ENCODE data around the gene TMEM161A. TPM values are rescaled to one million over a fixed set of nuclear protein-coding genes. Genes with fewer than 3 reads are reported as not detected.
"Not testable (repeated sequence)": the region's sequence is repeated elsewhere in the genome, so short reads cannot be mapped to it uniquely, and the experiment has no call there.

TMEM161A gene
- total RNA-seq, 4 donors from 2014 or later = 23.4 to 31.8 (median 27.9) TPM

DNA sequence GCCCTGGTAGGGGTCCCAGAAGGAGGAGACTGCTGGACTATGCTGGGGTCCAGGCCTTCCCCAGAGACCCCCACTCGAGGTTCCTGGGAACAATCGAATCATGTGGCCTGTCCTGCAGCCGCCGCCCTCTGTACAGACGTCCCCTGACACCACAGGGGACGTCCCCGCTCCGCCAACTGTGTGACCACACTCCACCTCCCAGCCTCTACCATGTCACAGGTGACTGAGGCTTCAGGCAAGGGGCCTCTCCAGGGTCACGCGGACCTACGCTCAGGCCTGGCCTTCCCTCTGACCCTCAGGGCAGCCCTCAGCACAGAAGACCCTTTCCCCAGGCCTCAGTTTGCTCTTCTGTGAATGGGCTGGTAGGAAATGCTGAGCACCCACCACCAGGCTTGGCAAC is 13.1 kb upstream of the TMEM161A start:
- no peak overlapping the region for H3K27ac ChIP-seq
- no peak for TF ChIP-seq EP300 (IDR thresholded peaks at IDR 0.05)
- H3K4me1 ChIP-seq = no peaks in the 10 kb centered on the region
- H3K36me3 ChIP-seq = peaks cover 33% of the 10 kb centered on the region
- WGBS = 100% methylated on average over 3 of the region's 11 CpGs
- H3K27me3 ChIP-seq = no peaks in the 10 kb centered on the region
- H3K9me3 ChIP-seq = no peaks in the 10 kb centered on the region
- no peak overlapping the region for H3K4me3 ChIP-seq
- DNase-seq (ENCODE audit: low spot score in 2 of 2) = no peak

DNA sequence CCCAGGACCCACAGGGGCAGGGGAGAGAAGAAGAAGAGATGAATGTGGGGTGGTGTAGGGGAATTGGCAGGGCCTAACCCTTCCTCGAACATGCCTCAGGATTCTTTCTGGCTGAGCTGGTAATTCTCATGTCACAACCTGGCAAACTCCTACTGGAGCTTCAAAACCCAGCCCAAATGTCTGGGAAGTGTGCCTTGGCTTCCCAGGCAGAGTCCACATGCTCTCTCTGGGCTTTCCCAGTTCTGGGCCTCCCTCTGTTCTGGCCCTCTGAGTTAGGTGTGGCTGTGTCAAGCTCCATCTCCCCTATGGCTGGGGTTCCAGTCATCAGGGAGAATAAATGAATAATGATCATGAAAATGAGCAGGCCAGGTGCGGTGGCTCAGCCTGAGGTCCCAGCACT is 11.2 kb upstream of the TMEM161A start:
- Histone ChIP-seq H3K4me3 (no peak overlapping the region), H3K27me3 (no peaks in the 10 kb centered on the region), H3K27ac (no peak overlapping the region), H3K9me3 (no peaks in the 10 kb centered on the region), H3K4me1 (peaks cover 3% of the 10 kb centered on the region), H3K36me3 (peaks cover 33% of the 10 kb centered on the region)
- 69% methylated on average over 1 of the region's 2 CpGs for WGBS
- TF ChIP-seq POLR2A (IDR thresholded peaks at IDR 0.05) (no peak), EP300 (IDR thresholded peaks at IDR 0.05) (no peak), POLR2AphosphoS5 (IDR thresholded peaks at IDR 0.05) (no peak)
- TF ChIP-seq, protein P1, sequence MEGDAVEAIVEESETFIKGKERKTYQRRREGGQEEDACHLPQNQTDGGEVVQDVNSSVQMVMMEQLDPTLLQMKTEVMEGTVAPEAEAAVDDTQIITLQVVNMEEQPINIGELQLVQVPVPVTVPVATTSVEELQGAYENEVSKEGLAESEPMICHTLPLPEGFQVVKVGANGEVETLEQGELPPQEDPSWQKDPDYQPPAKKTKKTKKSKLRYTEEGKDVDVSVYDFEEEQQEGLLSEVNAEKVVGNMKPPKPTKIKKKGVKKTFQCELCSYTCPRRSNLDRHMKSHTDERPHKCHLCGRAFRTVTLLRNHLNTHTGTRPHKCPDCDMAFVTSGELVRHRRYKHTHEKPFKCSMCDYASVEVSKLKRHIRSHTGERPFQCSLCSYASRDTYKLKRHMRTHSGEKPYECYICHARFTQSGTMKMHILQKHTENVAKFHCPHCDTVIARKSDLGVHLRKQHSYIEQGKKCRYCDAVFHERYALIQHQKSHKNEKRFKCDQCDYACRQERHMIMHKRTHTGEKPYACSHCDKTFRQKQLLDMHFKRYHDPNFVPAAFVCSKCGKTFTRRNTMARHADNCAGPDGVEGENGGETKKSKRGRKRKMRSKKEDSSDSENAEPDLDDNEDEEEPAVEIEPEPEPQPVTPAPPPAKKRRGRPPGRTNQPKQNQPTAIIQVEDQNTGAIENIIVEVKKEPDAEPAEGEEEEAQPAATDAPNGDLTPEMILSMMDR (IDR thresholded peaks at IDR 0.05) = no peak
- no peak for DNase-seq (ENCODE audit: low spot score in 2 of 2)

DNA sequence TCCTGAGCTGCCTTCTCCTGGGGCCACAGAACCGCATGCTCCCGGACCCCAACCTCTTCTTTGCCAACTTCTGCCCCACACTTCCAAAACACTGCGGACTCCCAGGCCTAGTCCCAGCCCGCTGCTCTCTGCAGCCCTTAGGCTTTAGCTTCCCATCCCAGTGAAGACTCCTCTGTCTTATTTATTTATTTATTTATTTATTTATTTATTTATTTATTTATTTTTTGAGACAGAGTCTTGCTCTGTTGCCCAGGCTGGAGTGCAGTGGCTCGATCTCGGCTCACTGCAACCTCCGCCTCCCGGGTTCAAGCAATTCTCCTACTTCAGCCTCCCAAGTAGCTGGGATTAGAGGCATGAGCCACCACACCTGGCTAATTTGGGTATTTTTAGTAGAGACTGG is 10.2 kb upstream of the TMEM161A start:
- H3K4me3 ChIP-seq; DNase-seq (ENCODE audit: low spot score in 2 of 2); H3K27ac ChIP-seq; H3K27me3 ChIP-seq; H3K4me1 ChIP-seq; H3K9me3 ChIP-seq: not testable (repeated sequence)
- 94% methylated on average over 8 of the region's 8 CpGs for whole genome bisulfite sequencing
- H3K36me3 ChIP-seq = peaks cover 33% of the 10 kb centered on the region

DNA sequence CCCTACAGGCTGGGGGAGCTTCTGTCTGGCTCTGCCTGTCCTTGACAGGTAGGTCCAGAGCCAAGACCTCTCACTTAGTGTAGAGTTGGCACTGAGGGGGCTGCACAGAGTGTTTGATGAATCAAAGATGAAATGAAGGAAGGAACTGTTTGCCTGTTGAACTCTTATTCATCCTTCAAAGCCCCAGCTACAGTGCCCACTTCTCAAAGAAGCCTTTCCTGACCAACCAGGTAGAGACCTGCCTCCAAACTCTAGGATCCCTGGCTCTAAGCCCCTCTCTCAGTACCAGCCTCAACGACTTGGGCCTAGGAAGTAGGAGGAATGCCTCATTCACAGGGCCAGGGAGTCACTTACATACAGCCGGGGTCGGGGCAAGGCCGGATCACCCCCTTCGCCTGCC is 9.1 kb upstream of the TMEM161A start:
- H3K4me3 ChIP-seq = no peak overlapping the region
- TF ChIP-seq, protein P1 (IDR thresholded peaks at IDR 0.05) = no peak
- TF ChIP-seq POLR2A (IDR thresholded peaks at IDR 0.05) (no peak), EP300 (IDR thresholded peaks at IDR 0.05) (no peak), POLR2AphosphoS5 (IDR thresholded peaks at IDR 0.05) (no peak)
- H3K4me1 ChIP-seq = peaks cover 3% of the 10 kb centered on the region
- no peak for DNase-seq (ENCODE audit: low spot score in 2 of 2)
- no peaks in the 10 kb centered on the region for H3K27me3 ChIP-seq
- H3K27ac ChIP-seq = no peak overlapping the region
- H3K9me3 ChIP-seq = no peaks in the 10 kb centered on the region
- H3K36me3 ChIP-seq = peaks cover 33% of the 10 kb centered on the region
- 93% methylated on average over 3 of the region's 5 CpGs for WGBS

DNA sequence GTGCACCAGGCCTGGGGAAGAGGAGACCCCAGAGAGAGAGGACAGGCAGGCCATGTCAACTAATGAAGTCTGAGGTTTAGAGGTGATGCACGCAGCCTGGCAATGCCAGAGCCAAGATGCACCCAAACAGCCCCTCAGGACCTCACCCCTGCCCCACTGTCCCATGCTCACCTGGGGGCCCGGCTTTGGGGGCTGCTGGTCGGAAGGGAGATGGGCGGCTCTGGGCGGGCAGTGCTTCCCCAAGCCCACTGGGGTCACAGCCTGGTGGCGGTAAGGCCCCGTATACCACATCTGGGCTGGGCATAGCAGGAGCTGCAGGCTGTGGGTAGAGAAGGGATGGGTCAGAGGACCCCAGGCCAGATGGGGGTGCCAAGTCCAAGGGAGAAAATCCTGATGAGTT is 8.6 kb upstream of the TMEM161A start:
- no peak for DNase-seq (ENCODE audit: low spot score in 2 of 2)
- TF ChIP-seq EP300 (IDR thresholded peaks at IDR 0.05) = no peak
- TF ChIP-seq POLR2AphosphoS5 (IDR thresholded peaks at IDR 0.05) = no peak
- TF ChIP-seq POLR2A (IDR thresholded peaks at IDR 0.05) = no peak
- TF ChIP-seq, protein P1 (IDR thresholded peaks at IDR 0.05) = no peak
- H3K36me3 ChIP-seq = peaks cover 33% of the 10 kb centered on the region
- no peaks in the 10 kb centered on the region for H3K27me3 ChIP-seq
- no peak overlapping the region for H3K27ac ChIP-seq
- no peak overlapping the region for H3K4me3 ChIP-seq
- 91% methylated on average over 5 of the region's 7 CpGs for WGBS
- H3K9me3 ChIP-seq = no peaks in the 10 kb centered on the region
- peaks cover 3% of the 10 kb centered on the region for H3K4me1 ChIP-seq

DNA sequence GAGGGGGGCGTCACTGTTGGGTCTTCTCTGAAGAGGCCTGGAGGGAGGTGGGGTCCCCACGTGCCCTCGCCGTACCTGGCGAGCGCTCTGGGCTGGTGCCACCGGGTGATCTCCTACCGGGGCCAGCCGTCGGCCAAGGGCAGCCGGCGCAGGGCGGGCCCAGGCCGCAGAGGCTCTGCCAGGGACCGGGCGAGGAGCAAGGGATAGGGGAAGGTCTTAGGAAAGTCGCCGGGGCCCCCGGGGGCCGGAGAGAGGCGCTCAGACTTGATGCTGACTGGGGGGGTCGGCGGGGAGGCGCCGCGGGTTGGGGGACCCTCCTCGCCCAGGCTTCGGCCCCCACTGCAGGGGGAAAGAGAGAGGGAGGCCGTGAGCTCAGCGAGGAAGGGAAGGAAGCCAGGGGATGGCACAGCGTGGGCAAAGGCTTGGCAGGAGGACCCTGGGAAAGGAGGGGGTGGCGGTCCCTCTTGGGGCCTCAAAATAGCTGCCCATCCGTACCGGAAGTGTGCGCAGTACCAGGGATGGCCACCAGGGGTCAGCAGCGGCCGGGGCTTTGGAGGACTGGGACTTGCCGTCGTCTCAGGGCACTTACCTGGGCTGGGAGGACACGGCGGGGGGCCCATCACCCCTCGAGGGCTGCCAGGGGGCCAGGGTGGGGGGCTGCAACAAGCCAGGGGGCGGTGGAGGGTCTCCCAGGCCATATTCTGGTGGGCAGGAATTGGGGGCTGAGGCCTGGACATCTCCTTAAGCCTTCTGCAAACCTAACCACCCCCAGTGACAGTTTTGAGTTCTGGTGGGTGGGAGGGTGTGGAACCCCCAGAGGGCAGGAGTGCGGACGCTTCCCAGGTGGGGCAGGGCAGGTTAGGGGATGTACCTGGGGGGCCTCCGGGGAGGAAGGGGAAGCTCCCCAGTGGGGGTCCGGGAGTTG is 7.7 kb upstream of the TMEM161A start:
- no peak for TF ChIP-seq EP300 (IDR thresholded peaks at IDR 0.05)
- TF ChIP-seq, protein P1 (IDR thresholded peaks at IDR 0.05) = peak; percentile 89 to 99
- Histone ChIP-seq H3K27ac (no peak overlapping the region), H3K27me3 (no peaks in the 10 kb centered on the region), H3K36me3 (peaks cover 33% of the 10 kb centered on the region), H3K9me3 (no peaks in the 10 kb centered on the region), H3K4me3 (no peak overlapping the region), H3K4me1 (peaks cover 3% of the 10 kb centered on the region)
- DNase-seq (ENCODE audit: low spot score in 2 of 2) = peak; percentile 90 to 91
- 33% methylated on average over 40 of the region's 47 CpGs for WGBS
